Measurements from ENCODE around the gene SEC31B. TPM values are rescaled to one million over a fixed set of nuclear protein-coding genes. Genes with fewer than 3 reads are reported as not detected.

SEC31B gene
- total and polyA plus RNA-seq, 2 of the 8 experiments (the other 6 are each of a cell fraction or from before 2014, with no cell fraction given) = 4.1 to 5.3 TPM

- no peak for TF ChIP-seq CHD7 (IDR thresholded peaks at IDR 0.05; ENCODE audit: insufficient replicate concordance, low read length)
- no peak for TF ChIP-seq POU5F1 (IDR thresholded peaks at IDR 0.05; ENCODE audit: low read depth, low read length)
- no peak for TF ChIP-seq JUND (IDR thresholded peaks at IDR 0.05; ENCODE audit: low read length)
- TF ChIP-seq MAX (IDR thresholded peaks at IDR 0.05) = no peak
- TF ChIP-seq CREB1 (IDR thresholded peaks at IDR 0.05) = no peak
- TF ChIP-seq HDAC2 (IDR thresholded peaks at IDR 0.05; ENCODE audit: borderline replicate concordance in 1 of 2, low read depth in 2 of 2, low read length in 2 of 2) = no peak
- TF ChIP-seq SAP30 (IDR thresholded peaks at IDR 0.05; ENCODE audit: insufficient read depth, insufficient replicate concordance, low read length) = no peak
Observed at GRCh38 chr10:100489396-100489795, 30.3 kb downstream of the SEC31B start (continued).

Measured in H1 (cell line).